Body of pancreas (tissue), 4 donors: ENCODE data around the gene E2F1. TPM values are rescaled to one million over a fixed set of nuclear protein-coding genes. Genes with fewer than 3 reads are reported as not detected.
A peak's percentile ranks its signal among the peaks of the same experiment; 100 is the strongest.

ENCODE experiments used
- ATAC-seq: fragments of 150-250 bp; one replicate; pipeline ENCODE4 v1.9.1; 2016
- DNase-seq, 4 donors: peaks; one replicate each; pipeline ENCODE4 v3.0.0-alpha.2; 2019
- H3K27ac ChIP-seq, 4 donors: fragments of 200-600 bp; sonication (generic); 1 replicate in 3 of 4; 2 replicates in 1 of 4; pipeline versions ENCODE4 v1.5.1 to v1.6.1; 2016 to 2019; ENCODE audit warnings: mild to moderate bottlenecking in 1 of 4, mixed read lengths in 1 of 4, moderate library complexity in 1 of 4
- H3K27me3 ChIP-seq, 2 donors: fragments of 200-600 bp; sonication (generic); one replicate each; pipeline ENCODE4 v1.6.0; 2016; ENCODE audit warnings: mild to moderate bottlenecking in 1 of 2
- H3K36me3 ChIP-seq, 2 donors: fragments of 200-600 bp; sonication (generic); replicated peaks in 1 of 2; 2 replicates each; pipeline ENCODE4 v1.5.1; 2016; ENCODE audit warnings: low read depth in 2 of 2; ENCODE audit not compliant: insufficient read depth in 1 of 2
- H3K4me1 ChIP-seq: fragments of 200-600 bp; sonication (generic); one replicate; pipeline ENCODE4 v1.6.0; 2016
- H3K4me3 ChIP-seq, 2 donors: fragments of 200-600 bp; sonication (generic); 1 replicate in 1 of 2; 2 replicates in 1 of 2; pipeline ENCODE4 v1.5.1; 2016 to 2019
- H3K9me3 ChIP-seq, 3 donors: fragments of 200-600 bp; sonication (generic); 1 replicate in 2 of 3; 2 replicates in 1 of 3; pipeline ENCODE4 v1.5.1; 2016
- POLR2A ChIP-seq, 3 donors: fragments of 450-650 bp; IDR thresholded peaks; one replicate each; pipeline ENCODE4 v1.6.1; 2016; ENCODE audit warnings: antibody characterized with exemption in 3 of 3, mild to moderate bottlenecking in 2 of 3
- WGBS, 2 donors: methylation state at CpG; one replicate each; pipeline ENCODE4 v1.1.5; 2017; 5-methylcytosine and 5-hydroxymethylcytosine counted together
- intact Hi-C: fragments of 100-400 bp; cut with DNase I; formaldehyde crosslinking; loops from one replicate; pipeline ENCODE4 v1.15.1; 2023
- total RNA-seq, 2 donors: library from RNA; depleted of rRNA; stranded (reverse); fragments of >200 nt; gene quantifications; one replicate each; pipeline ENCODE4 v1.1.0, GENCODE V29; 2016
- TF ChIP-seq, protein P1 (sequence below), 7 experiments: fragments of 450-650 bp in 4 of 7; fragments of 200-600 bp in 3 of 7; sonication (generic) in 3 of 7; IDR thresholded peaks; one replicate each; pipeline ENCODE4 v1.5.1; 2016 to 2019; ENCODE audit warnings: antibody characterized with exemption in 7 of 7

The E2F1 gene
- total RNA-seq, 2 donors from 2014 or later, result 0.66 TPM; not detected in 1

DNA sequence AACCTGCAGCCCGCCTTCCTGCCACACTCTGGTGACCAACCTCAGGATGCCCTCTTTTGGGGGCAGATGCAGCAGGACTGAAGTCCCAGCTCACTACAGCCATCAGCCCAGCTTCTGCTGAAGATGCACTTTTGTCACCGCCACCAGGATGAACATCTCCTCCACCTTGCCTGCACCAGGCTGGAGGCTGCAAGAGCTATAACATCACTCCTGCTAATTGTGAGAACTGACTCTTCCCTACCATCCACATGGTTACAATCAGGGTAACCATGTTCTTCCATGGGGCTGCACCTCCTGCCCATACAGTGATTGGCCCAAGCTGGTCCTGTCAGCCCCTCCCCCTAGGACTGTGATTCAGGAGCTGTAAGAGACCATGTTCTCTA is 21.4 kb downstream of the E2F1 start:
- TF ChIP-seq, protein P1, sequence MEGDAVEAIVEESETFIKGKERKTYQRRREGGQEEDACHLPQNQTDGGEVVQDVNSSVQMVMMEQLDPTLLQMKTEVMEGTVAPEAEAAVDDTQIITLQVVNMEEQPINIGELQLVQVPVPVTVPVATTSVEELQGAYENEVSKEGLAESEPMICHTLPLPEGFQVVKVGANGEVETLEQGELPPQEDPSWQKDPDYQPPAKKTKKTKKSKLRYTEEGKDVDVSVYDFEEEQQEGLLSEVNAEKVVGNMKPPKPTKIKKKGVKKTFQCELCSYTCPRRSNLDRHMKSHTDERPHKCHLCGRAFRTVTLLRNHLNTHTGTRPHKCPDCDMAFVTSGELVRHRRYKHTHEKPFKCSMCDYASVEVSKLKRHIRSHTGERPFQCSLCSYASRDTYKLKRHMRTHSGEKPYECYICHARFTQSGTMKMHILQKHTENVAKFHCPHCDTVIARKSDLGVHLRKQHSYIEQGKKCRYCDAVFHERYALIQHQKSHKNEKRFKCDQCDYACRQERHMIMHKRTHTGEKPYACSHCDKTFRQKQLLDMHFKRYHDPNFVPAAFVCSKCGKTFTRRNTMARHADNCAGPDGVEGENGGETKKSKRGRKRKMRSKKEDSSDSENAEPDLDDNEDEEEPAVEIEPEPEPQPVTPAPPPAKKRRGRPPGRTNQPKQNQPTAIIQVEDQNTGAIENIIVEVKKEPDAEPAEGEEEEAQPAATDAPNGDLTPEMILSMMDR (IDR thresholded peaks at IDR 0.05), result no peak
- TF ChIP-seq POLR2A (IDR thresholded peaks at IDR 0.05), result no peak
- DNase-seq (no peak), ATAC-seq (no peak)
- Histone ChIP-seq H3K36me3 (peaks cover 0 to 3% of the 10 kb centered on the region in 2 donors), H3K4me3 (no peak overlapping the region), H3K27ac (no peak overlapping the region), H3K27me3 (no peaks in the 10 kb centered on the region), H3K9me3 (no peaks in the 10 kb centered on the region), H3K4me1 (peaks cover 46% of the 10 kb centered on the region)
- 92 to 100% methylated on average over 1 to 2 of the region's 2 CpGs for WGBS, 2 donors
- intact Hi-C loops, result no loop called here

DNA sequence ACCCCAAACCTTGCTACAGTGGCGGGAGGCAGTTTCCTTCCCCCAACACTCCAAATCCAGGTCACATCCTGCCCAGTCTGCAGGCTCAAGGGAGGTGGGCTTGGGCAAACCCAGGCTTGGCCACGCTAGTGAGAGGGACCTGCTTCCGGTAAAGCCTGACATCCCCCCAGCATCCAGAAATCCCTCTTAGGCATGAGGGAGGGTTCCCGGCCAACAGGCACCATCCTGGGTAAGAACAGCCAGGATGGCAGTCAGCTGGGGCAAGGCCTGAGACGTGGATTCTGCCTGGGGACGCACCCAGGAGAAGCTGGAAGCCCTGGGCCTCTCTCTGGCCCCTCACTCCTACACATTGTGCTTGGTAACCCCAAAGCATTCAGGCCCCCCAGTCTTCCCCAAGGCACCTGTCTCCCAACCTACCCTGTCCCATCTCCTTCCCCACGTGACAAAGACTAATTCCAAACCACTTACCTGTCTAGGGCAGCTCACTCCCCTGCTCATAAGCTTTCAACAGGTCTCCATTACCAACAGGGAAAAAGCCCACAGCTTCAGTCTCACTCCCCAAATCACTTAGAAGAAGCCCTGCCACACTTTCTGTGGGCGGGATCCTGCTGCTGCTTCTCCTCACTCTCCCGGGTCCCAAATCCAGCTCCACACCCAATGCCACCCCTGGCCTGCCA is 22.0 kb downstream of the E2F1 start:
- TF ChIP-seq POLR2A (IDR thresholded peaks at IDR 0.05), result no peak
- TF ChIP-seq, protein P1 (IDR thresholded peaks at IDR 0.05), result no peak
- intact Hi-C loops, result no loop called here
- DNase-seq (no peak), ATAC-seq (no peak)
- Histone ChIP-seq H3K9me3 (no peaks in the 10 kb centered on the region), H3K4me3 (peak overlapping the region; percentile 51 to 61), H3K36me3 (peaks cover 0 to 3% of the 10 kb centered on the region in 2 donors), H3K27me3 (no peaks in the 10 kb centered on the region), H3K27ac (peak overlapping the region; percentile 60 to 91 (median 88)), H3K4me1 (peaks cover 46% of the 10 kb centered on the region)
- WGBS, 2 donors, result 35 to 87% methylated on average over 3 to 9 of the region's 9 CpGs

DNA sequence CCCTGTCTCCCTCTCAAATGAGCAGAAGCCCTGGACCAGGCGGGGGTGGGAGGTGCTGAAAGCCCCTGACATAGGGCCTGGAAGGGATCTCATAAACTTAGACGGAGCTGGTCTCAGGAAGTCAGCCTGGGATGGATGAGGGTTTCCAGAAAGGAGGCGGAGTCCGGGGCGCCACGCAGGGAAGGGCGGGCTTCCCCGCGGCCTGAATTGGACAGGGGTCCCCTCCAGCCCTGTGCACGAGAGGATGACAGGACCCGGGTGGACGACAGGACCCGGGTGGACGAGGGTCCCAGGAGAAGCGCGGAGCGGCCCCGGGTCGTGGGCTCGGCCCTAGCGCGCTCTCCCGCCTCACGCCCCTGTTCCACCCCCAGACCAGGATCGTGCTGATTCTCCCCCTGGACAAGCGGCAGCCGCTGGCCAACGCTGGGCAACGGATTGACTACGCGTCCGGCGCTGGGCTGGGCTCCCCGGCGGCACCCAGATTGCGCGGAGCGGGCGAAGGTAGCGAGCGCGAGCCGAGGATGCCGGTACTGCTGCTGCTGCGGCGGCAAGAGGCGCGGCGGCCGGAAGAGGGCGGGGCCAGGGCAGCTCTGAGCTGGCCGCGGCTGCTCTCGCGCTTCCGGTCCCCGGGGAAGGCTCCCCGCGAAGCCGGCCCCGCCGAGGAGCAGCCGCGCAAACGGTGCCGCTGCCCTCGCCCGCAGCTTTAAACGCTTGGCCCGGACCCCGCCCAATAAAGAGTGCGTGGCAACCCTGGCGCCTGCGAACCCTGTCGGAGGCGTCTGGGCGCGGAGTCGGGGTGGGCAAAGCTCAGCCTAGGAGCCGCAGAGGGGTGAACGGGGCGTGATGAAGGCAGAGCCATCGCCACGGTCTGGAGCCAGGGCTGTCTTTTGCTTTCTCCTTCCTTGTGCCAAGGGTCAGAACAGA is 22.8 kb downstream of the E2F1 start:
- intact Hi-C loops, result no loop called here
- peak; percentile 84 to 87 (median 86) for DNase-seq
- H3K27ac ChIP-seq, result peak overlapping the region; percentile 60 to 91 (median 88)

DNA sequence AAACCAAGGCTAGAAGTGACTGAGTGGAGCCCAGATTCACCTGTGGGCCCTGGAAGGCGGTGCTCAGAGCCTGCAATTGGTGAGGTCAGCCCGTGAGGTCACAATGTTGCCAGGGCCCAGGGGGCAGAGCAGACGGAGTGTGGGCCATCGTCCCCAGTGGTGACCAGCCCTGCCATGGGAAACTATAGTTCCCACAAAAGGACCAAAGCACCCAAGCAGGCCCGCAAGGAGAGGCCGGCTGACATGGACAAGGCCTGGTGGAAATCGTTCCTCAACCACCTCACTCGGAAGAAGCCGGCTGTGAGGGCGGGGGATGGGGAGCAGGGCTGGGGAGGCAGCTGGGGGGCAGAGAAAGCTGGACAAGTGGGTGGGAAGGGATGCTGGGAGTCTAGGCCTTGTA is 24.0 kb downstream of the E2F1 start, which contains the start of gene C20orf144:
Gene C20orf144 (plus strand): TSS at position 156 of the 400 bp plus-strand sequence. CDS start 19 bp downstream, at position 175.
- peak within 1 kb of the TSS in 3 of 4 donors; percentile 88 to 91 (median 89) for H3K27ac ChIP-seq
- no peaks in the 10 kb centered on the region for H3K36me3 ChIP-seq
- intact Hi-C loops, result no loop called here
- no peak for TF ChIP-seq POLR2A (IDR thresholded peaks at IDR 0.05)
- TF ChIP-seq, protein P1 (IDR thresholded peaks at IDR 0.05), result no peak
- H3K27me3 ChIP-seq, result no peaks in the 10 kb centered on the region
- WGBS, 2 donors, result 91 to 94% methylated on average over 6 to 10 of the region's 10 CpGs
- DNase-seq (no peak), ATAC-seq (no peak)
- H3K9me3 ChIP-seq, result no peaks in the 10 kb centered on the region
- H3K4me3 ChIP-seq, result peak within 1 kb of the TSS; percentile 51 to 61
- peaks cover 33% of the 10 kb centered on the region for H3K4me1 ChIP-seq

More for the DNA sequence above, 22.8 kb downstream of the E2F1 start:
- H3K27me3 ChIP-seq, result no peaks in the 10 kb centered on the region
- no peaks in the 10 kb centered on the region for H3K9me3 ChIP-seq
- H3K4me1 ChIP-seq, result peaks cover 46% of the 10 kb centered on the region
- H3K4me3 ChIP-seq, result peak overlapping the region; percentile 51 to 61
- WGBS, 2 donors, result 1% methylated on average over 23 to 84 of the region's 84 CpGs
- H3K36me3 ChIP-seq, result no peaks in the 10 kb centered on the region
- ATAC-seq, result peak; percentile 54
- TF ChIP-seq POLR2A (IDR thresholded peaks at IDR 0.05), result peak; percentile 81 to 85 (median 84)
- TF ChIP-seq, protein P1 (IDR thresholded peaks at IDR 0.05), result peak in 2 of 7 experiments; percentile 3 to 8
